Pancreas (tissue), 10 donors: ENCODE results near the gene TRIM41. TPM values are rescaled to one million over a fixed set of nuclear protein-coding genes. Genes with fewer than 3 reads are reported as not detected.

ENCODE experiments used
- ATAC-seq, 4 donors: fragments of 200-7000 bp; cut with Tn5 transposase; one replicate each; pipeline versions ENCODE4 v1.8.0 to v1.9.1; 2020; ENCODE audit warnings: mild to moderate bottlenecking in 4 of 4, moderate library complexity in 4 of 4
- DNase-seq, 6 donors: peaks; one replicate each; pipeline ENCODE4 v3.0.0-alpha.2; 2020
- FAIRE-seq: peaks from 2 replicates; lab custom pipeline; 2012; peaks lifted over from hg19 to GRCh38; lab: Jason Lieb, UNC
- H3K27ac ChIP-seq, 4 donors: fragments of 200-600 bp; sonication (generic); 1 replicate in 3 of 4; 2 replicates in 1 of 4; pipeline versions ENCODE4 v1.5.0 to v1.8.0; 2020
- H3K27me3 ChIP-seq, 4 donors: fragments of 200-600 bp; one replicate each; pipeline ENCODE4 v1.8.0; 2021
- H3K36me3 ChIP-seq, 3 donors: fragments of 200-600 bp; sonication (generic) in 1 of 3; one replicate each; pipeline versions ENCODE4 v1.5.0 to v1.8.0; 2020 to 2021
- H3K4me1 ChIP-seq, 3 donors: fragments of 200-600 bp; one replicate each; pipeline ENCODE4 v1.8.0; 2021
- H3K4me3 ChIP-seq, 4 donors: fragments of 200-600 bp; sonication (generic) in 2 of 4; one replicate each; pipeline versions ENCODE4 v1.5.0 to v1.8.0; 2020 to 2021
- H3K9me3 ChIP-seq, 4 donors: fragments of 200-600 bp; one replicate each; pipeline ENCODE4 v1.8.0; 2021
- WGBS, 2 donors: extraction: QIAGEN DNeasy Blood & Tissue Kit; methylation state at CpG; one replicate each; pipeline ENCODE4 v1.1.7; 2013; 5-methylcytosine and 5-hydroxymethylcytosine counted together
- intact Hi-C, 3 donors: fragments of 100-400 bp; cut with DNase I; formaldehyde crosslinking; loops; one replicate each; pipeline versions ENCODE4 v1.11.1 to v1.14.2; 2022
- polyA plus RNA-seq, 2 donors: library from polyadenylated mRNA; stranded (reverse); fragments of 200-250 nt; gene quantifications; one replicate each; pipeline ENCODE4 v1.2.3, GENCODE V29; 2013
- total RNA-seq, 6 donors: library from RNA; stranded (reverse); fragmentation: NEBNext Ultra II Directional in 4 of 6; extraction: Animal tissue kit (Norgen Biotek cat#: 25700) in 4 of 6; gene quantifications; one replicate each; pipeline versions ENCODE4 v1.2.1 to v1.2.4, GENCODE V29; 2021 to 2023
- TF ChIP-seq, protein P1 (sequence below), 4 donors: fragments of 200-600 bp; sonication (generic) in 3 of 4; IDR thresholded peaks; one replicate each; pipeline versions ENCODE4 v1.5.0 to v1.8.0; 2021; ENCODE audit warnings: antibody characterized with exemption in 4 of 4
- donor health status: healthy with polysubstance abuse.
- donor health status: DM: no; HTN: no; CAD: no; lungs with moderate emphysema.
- donor health status: DM: no; HTN: no; CAD: no.
- donor health status: control.
- donor health status: control.
- donor health status: Bipolar disorder and iron deficiency.
- donor health status: DM: yes; HTN: yes; CAD: no.
- donor health status: DM: no; HTN: no; CAD: no.
- donor health status: DM: no; HTN: no; CAD: no.
- donor health status: DM: yes; HTN: yes; CAD: no.

The TRIM41 gene
- total and polyA plus RNA-seq, 8 donors, result 11.4 to 28.7 (median 14.7) TPM

DNA sequence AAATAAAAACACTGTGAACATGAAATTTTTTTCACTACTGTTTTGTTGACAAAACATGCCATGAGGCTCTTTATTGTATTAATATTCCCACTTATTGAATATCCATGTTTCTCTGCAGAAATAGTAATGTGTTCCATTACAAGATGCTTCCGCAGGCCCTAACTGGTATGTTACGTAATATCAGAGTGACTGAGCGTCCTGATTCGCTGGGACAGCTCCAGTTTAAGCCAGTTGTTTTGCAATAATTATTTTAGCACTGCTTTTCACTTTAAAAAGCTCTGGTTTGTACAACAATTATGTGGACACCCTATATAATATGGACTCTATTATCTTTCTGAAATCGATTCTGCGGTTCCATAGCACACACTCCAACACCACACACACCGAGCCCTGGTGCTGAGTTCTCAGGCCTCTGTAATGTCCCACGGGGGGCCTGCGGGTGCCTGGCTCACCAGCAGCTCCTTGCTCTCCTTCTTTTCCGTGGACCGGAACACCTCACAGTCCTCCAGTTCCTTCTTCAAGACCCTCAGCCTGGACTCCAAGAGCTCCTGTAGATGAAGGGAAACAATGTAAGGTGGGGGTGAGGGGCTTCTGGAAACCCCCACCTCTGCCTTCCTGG lies 19.9 kb upstream of the TRIM41 start:
- Histone ChIP-seq H3K9me3 (no peaks in the 10 kb centered on the region), H3K27me3 (no peaks in the 10 kb centered on the region), H3K4me1 (peaks cover 0 to 8% (median 0%) of the 10 kb centered on the region in 3 donors), H3K36me3 (no peaks in the 10 kb centered on the region), H3K4me3 (no peak overlapping the region), H3K27ac (no peak overlapping the region)
- intact Hi-C loops, result no loop called here
- TF ChIP-seq, protein P1, sequence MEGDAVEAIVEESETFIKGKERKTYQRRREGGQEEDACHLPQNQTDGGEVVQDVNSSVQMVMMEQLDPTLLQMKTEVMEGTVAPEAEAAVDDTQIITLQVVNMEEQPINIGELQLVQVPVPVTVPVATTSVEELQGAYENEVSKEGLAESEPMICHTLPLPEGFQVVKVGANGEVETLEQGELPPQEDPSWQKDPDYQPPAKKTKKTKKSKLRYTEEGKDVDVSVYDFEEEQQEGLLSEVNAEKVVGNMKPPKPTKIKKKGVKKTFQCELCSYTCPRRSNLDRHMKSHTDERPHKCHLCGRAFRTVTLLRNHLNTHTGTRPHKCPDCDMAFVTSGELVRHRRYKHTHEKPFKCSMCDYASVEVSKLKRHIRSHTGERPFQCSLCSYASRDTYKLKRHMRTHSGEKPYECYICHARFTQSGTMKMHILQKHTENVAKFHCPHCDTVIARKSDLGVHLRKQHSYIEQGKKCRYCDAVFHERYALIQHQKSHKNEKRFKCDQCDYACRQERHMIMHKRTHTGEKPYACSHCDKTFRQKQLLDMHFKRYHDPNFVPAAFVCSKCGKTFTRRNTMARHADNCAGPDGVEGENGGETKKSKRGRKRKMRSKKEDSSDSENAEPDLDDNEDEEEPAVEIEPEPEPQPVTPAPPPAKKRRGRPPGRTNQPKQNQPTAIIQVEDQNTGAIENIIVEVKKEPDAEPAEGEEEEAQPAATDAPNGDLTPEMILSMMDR (IDR thresholded peaks at IDR 0.05), result no peak
- FAIRE-seq (no peak), DNase-seq (no peak), ATAC-seq (no peak)
- 80 to 83% methylated on average over 11 of the region's 11 CpGs for WGBS, 2 donors

DNA sequence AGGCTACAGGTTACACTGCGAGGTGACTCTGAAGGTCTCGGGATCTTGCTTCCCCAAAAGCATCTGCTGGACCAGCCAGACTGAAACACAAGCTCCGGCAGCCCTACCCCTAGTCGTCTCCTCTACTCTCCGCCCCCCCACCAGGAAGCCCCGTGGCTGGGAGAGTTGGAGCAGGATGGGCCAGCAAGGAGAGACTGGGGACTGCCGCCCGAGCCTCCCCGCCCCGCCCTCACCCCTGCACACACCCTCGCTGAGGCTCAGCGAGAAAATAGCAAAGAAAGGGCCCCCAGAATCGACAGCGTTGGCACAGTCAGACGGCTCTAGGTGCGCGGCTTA lies 19.3 kb upstream of the TRIM41 start:
- ATAC-seq (no peak), DNase-seq (peak in 1 of 6 donors; percentile 43), FAIRE-seq (no peak)
- H3K27me3 ChIP-seq, result no peaks in the 10 kb centered on the region
- no peaks in the 10 kb centered on the region for H3K36me3 ChIP-seq
- H3K4me1 ChIP-seq, result peaks cover 0 to 8% (median 0%) of the 10 kb centered on the region in 3 donors
- H3K27ac ChIP-seq, result no peak overlapping the region
- WGBS, 2 donors, result 21 to 31% methylated on average over 17 of the region's 17 CpGs
- intact Hi-C loops, result no loop called here
- peak overlapping the region; percentile 21 to 70 (median 43) for H3K4me3 ChIP-seq
- TF ChIP-seq, protein P1 (IDR thresholded peaks at IDR 0.05), result no peak
- no peaks in the 10 kb centered on the region for H3K9me3 ChIP-seq

DNA sequence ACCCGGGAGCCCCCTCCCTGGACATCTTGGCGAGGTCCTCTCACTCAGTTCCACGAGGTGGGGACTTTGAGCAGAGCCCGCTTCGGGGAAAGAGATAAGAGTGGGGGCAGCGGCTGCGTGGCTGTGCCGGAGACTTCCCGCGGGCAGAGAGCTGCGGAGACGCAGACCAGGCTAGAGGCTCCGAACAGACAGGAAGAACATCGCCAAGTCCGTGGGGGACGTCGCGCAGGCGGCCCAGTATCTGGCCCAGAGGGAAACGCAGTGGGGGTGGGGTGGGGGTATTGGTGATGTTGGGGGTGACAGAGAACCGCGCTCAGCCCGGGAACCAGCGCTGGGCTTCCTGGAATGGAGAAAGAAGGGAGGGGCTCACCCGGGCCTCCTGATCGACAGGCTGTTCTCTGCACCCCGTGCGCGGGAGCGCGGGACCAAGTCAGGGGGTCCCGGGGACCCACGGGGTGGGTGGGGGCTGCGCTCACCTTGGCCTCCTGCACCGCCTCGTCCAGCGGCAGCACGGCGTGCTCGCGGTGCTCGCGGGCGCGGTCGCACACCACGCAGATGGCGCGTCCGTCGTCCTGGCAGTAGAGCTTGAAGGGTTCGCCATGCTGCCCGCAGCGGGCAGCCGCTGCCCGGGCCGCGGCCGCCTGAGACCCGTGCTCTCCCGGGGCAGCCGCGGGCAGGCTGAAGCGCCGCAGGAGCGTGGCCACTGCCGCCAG lies 18.8 kb upstream of the TRIM41 start:
- DNase-seq, result peak in 4 of 6 donors; percentile 41 to 78 (median 46)
- intact Hi-C loops, result no loop called here
- Histone ChIP-seq H3K36me3 (no peaks in the 10 kb centered on the region), H3K4me3 (peak overlapping the region; percentile 21 to 70 (median 43)), H3K4me1 (peaks cover 0 to 8% (median 0%) of the 10 kb centered on the region in 3 donors), H3K27ac (peak overlapping the region in 2 of 4 donors; percentile 6 to 12), H3K9me3 (no peaks in the 10 kb centered on the region), H3K27me3 (no peaks in the 10 kb centered on the region)
- TF ChIP-seq, protein P1 (IDR thresholded peaks at IDR 0.05), result no peak
- FAIRE-seq, result no peak
- peak; percentile 2 to 34 (median 10) for ATAC-seq
- 1 to 2% methylated on average over 55 to 67 of the region's 67 CpGs for WGBS, 2 donors

DNA sequence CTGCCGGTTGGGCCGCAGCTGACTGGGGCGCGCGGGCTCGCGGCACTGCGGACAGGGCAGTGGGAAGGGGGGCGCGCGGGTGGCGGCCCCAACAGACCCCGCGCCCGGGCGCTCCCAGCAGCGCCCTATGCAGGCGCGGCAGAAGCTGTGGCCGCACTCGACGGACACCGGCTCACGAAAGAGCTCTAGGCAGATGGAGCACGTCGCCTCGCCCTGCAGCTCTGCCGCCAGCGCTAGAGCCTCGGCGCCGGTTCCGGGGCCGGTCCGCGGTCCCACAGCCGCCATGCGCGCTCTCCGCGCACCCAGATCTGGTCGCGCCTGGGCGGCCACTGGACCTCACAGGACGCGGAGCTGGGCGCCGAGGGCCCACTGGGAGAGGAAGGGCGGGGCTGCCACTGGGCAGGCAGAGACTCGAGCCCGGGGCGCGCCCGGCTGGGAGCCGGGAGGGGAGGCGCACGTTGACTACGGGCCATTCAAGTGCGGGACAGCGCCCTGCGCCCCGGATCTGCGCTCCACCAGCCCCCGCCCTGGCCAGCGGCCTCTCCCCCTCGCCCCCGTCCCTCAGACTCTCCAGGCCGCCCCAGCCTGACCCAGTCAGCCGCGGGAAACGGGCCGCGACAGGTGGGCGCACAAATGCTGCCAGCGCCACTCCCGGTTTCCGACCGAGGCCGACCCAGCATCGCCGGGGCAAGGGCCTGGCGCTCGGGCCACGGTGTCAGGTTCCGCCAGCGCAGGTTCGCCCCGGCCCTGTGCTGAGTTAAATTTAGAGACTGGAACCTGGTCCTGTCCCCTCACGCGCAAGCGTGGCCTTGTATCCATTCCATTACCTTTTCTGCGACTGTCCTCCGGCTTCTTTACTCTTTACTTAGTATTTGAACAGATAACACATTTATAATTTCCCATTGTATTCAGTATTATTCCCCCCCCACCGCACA lies 18.0 kb upstream of the TRIM41 start, which contains the start of gene TRIM7:
TRIM7 (minus strand) TSS at position 371 of the 935 bp plus-strand sequence; CDS start at position 285, 86 bp downstream.
- TF ChIP-seq, protein P1 (IDR thresholded peaks at IDR 0.05), result no peak
- intact Hi-C loops, result no loop called here
- H3K27me3 ChIP-seq, result no peaks in the 10 kb centered on the region
- no peaks in the 10 kb centered on the region for H3K9me3 ChIP-seq
- FAIRE-seq (no peak), DNase-seq (peak; percentile 31 to 90 (median 74)), ATAC-seq (peak; percentile 22 to 51 (median 40))
- no peaks in the 10 kb centered on the region for H3K36me3 ChIP-seq
- H3K4me3 ChIP-seq, result peak within 1 kb of the TSS; percentile 21 to 70 (median 43)
- peaks cover 0 to 8% (median 0%) of the 10 kb centered on the region in 3 donors for H3K4me1 ChIP-seq
- peak within 1 kb of the TSS in 2 of 4 donors; percentile 6 to 12 for H3K27ac ChIP-seq
- 3 to 4% methylated on average over 48 to 94 of the region's 94 CpGs for WGBS, 2 donors
